HG03175 (cell line): ENCODE measurements around the gene KRTAP9-6.
"Not testable (repeated sequence)": the region's sequence is repeated elsewhere in the genome, so short reads cannot be mapped to it uniquely, and the experiment has no call there.

Experiments
- ATAC-seq: cut with Tn5 transposase; IDR thresholded peaks from one replicate; pipeline ENCODE4 v1.9.1; 2021; ENCODE audit warnings: mild to moderate bottlenecking, moderate library complexity; ENCODE audit not compliant: unreplicated experiment

KRTAP9-6 gene

GRCh38 chr17:41271323-41271722 is 6.1 kb downstream of the KRTAP9-6 start:
- ATAC-seq, result not testable (repeated sequence)

GRCh38 chr17:41271858-41272257 is 6.7 kb downstream of the KRTAP9-6 start:
- no peak for ATAC-seq

GRCh38 chr17:41275648-41276190 is 10.5 kb downstream of the KRTAP9-6 start, which contains the start of gene KRTAP9-7:
KRTAP9-7 (plus strand) TSS chr17:41275698; CDS start chr17:41275698, 0 bp downstream.
- ATAC-seq, result not testable (repeated sequence)

- ATAC-seq, result no peak
Observed at GRCh38 chr17:41278176-41278955, 13.2 kb downstream of the KRTAP9-6 start.

- ATAC-seq, result no peak
Observed at GRCh38 chr17:41284043-41284442, 18.9 kb downstream of the KRTAP9-6 start.

- no peak for ATAC-seq
Observed at GRCh38 chr17:41284546-41284945, 19.4 kb downstream of the KRTAP9-6 start.

GRCh38 chr17:41287050-41287449 is 21.9 kb downstream of the KRTAP9-6 start:
- no peak for ATAC-seq

- ATAC-seq, result no peak
Observed at GRCh38 chr17:41294016-41294415, 28.8 kb downstream of the KRTAP9-6 start.

- no peak for ATAC-seq
Observed at GRCh38 chr17:41296846-41297245, 31.7 kb downstream of the KRTAP9-6 start.

GRCh38 chr17:41298458-41299135 is 33.4 kb downstream of the KRTAP9-6 start:
- no peak for ATAC-seq

- ATAC-seq, result no peak
Observed at GRCh38 chr17:41301204-41301790, 36.1 kb downstream of the KRTAP9-6 start.

- no peak for ATAC-seq
Observed at GRCh38 chr17:41301916-41302901, 37.0 kb downstream of the KRTAP9-6 start, which contains the start of gene KRTAP29-1. KRTAP29-1 (minus strand) TSS chr17:41302851; CDS start chr17:41302851, 0 bp downstream.

GRCh38 chr17:41302981-41303380 is 37.8 kb downstream of the KRTAP9-6 start:
- no peak for ATAC-seq

- no peak for ATAC-seq
Observed at GRCh38 chr17:41304091-41304490, 38.9 kb downstream of the KRTAP9-6 start.

GRCh38 chr17:41307647-41308046 is 42.5 kb downstream of the KRTAP9-6 start:
- ATAC-seq, result no peak

- ATAC-seq, result peak; percentile 55
Observed at GRCh38 chr17:41308251-41308917, 43.2 kb downstream of the KRTAP9-6 start.

GRCh38 chr17:41308918-41309359 is 43.8 kb downstream of the KRTAP9-6 start, which contains the start of gene KRTAP16-1:
KRTAP16-1 (minus strand) TSS chr17:41309309; CDS start chr17:41309253, 56 bp downstream.
- ATAC-seq, result peak; percentile 29

GRCh38 chr17:41311111-41311510 is 45.9 kb downstream of the KRTAP9-6 start:
- no peak for ATAC-seq

- no peak for ATAC-seq
Observed at GRCh38 chr17:41315204-41315794, 50.1 kb downstream of the KRTAP9-6 start, which contains the start of gene KRTAP17-1. KRTAP17-1 (minus strand) TSS chr17:41315710; CDS start chr17:41315650, 60 bp downstream.
